Hepatocyte (in vitro differentiated cells): ENCODE results near the gene VWA5B1.

Experiments used
- EZH2phosphoT487 ChIP-seq: fragments of 200-600 bp; sonication (generic); IDR thresholded peaks from one replicate; pipeline ENCODE4 v1.6.1; 2018; ENCODE audit warnings: antibody characterized with exemption, mild to moderate bottlenecking, low read depth, moderate library complexity; ENCODE audit not compliant: unreplicated experiment, severe bottlenecking
- TF ChIP-seq, protein P1 (sequence below): fragments of 200-600 bp; sonication (generic); IDR thresholded peaks from 2 replicates; pipeline ENCODE4 v1.5.1; 2016; ENCODE audit warnings: antibody characterized with exemption, mild to moderate bottlenecking; ENCODE audit not compliant: poor library complexity

GRCh38 chr1:20327467-20327866 lies 36.8 kb downstream of the VWA5B1 start:
- TF ChIP-seq, protein P1, sequence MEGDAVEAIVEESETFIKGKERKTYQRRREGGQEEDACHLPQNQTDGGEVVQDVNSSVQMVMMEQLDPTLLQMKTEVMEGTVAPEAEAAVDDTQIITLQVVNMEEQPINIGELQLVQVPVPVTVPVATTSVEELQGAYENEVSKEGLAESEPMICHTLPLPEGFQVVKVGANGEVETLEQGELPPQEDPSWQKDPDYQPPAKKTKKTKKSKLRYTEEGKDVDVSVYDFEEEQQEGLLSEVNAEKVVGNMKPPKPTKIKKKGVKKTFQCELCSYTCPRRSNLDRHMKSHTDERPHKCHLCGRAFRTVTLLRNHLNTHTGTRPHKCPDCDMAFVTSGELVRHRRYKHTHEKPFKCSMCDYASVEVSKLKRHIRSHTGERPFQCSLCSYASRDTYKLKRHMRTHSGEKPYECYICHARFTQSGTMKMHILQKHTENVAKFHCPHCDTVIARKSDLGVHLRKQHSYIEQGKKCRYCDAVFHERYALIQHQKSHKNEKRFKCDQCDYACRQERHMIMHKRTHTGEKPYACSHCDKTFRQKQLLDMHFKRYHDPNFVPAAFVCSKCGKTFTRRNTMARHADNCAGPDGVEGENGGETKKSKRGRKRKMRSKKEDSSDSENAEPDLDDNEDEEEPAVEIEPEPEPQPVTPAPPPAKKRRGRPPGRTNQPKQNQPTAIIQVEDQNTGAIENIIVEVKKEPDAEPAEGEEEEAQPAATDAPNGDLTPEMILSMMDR, result no peak
- TF ChIP-seq EZH2phosphoT487, result no peak
